ENCODE results near the gene DNASE2.
"Not testable (repeated sequence)": the region's sequence is repeated elsewhere in the genome, so short reads cannot be mapped to it uniquely, and the experiment has no call there.

DNASE2 gene

DNA sequence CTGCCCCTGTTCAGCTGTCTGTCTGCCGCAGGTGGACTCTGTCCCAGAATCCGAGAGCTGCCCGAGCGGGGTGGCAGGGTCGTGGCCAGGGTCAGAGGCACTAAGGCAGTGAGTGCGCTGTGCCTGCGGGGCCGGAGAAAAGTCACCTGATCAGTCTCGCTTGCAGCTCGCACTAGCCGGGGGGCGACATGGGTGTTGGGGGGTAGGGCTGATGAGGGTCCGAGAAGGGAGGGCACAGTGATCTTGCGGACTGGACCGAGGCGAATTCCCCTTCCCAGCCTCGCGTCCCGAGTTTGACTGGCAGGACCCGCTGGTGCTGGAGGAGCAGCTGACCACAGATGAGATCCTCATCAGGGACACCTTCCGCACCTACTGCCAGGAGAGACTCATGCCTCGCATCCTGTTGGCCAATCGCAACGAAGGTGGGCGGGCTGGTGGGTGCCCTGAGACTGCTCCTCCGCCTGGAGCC is 10.3 kb upstream of the DNASE2 start:
- DNase-seq (peak in 1 of 2 donors; percentile 24), ATAC-seq (no peak)
- Mint-ChIP-seq H3K27me3 (no peaks in the 10 kb centered on the region), H3K9me3 (no peaks in the 10 kb centered on the region), H3K4me3 (peak overlapping the region; percentile 98 to 99), H3K4me1 (peaks cover 42% of the 10 kb centered on the region), H3K27ac (peak overlapping the region in 1 of 2 donors; percentile 81)

DNA sequence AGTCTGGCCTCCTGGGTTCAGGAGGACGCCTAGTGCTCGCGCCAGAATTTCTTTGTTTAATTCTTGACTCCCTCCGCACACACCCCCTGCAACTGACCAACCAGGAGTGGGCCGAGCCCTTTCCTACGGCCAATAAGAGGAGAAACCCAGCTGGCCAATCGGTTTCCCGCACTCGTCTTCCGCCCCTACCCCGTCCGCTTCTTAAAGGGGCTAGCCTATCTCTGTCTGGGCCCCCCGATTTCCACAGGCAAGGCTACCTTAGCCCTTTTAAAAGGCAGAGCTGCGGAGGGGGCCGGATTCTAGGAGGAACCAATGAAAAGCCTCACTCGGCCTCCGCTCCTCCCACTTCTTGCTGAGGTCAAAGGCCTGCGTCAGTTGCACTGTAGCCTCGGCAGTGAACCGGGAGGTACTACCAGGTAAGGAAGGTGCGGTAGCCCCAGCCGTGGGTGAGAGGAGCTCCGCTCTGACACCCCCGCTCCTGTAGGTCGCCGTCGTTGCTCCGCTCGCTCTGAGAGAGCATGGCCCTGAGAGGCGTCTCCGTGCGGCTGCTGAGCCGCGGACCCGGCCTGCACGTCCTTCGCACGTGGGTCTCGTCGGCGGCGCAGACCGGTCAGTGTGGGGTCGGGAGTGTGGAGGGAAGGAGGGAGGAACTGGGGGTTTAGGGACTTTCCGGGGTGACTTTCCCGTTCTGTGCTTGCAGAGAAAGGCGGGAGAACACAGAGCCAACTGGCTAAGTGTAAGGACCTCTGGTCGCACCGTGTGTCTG is 9.7 kb upstream of the DNASE2 start, which contains the start of gene GCDH:
Gene GCDH (plus strand): TSS at position 374 of the 766 bp plus-strand sequence. CDS start 145 bp downstream, at position 519.
- Mint-ChIP-seq H3K9me3 (no peaks in the 10 kb centered on the region), H3K4me1 (peaks cover 48% of the 10 kb centered on the region), H3K4me3 (peak within 1 kb of the TSS; percentile 98 to 99), H3K27ac (peak within 1 kb of the TSS; percentile 91 to 94), H3K27me3 (no peaks in the 10 kb centered on the region)
- ATAC-seq = peak; percentile 98
- peak; percentile 94 to 98 for DNase-seq

DNA sequence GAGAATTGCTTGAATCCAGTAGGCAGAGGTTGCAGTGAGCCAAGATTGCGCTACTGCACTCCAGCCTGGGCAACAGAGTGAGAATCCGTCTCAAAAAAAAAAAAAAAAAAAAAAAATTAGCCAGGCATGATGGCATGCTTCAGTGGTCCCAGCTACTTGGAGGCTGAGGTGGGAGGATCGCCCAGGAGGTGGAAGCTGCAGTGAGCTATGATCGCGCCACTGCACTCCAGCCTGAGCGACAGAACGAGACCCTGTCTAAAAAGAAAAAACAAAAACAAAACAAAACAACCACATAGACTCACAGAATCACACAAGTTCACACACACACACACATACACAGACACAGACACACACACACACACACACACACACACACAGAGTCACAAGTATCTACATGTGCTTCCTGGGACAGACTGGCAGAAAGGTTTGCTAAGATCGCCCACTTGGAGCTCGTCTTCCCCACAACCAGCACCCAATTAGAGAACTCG is 9.1 kb upstream of the DNASE2 start:
- not testable (repeated sequence) for H3K9me3 Mint-ChIP-seq, ATAC-seq, H3K27me3 Mint-ChIP-seq, DNase-seq
- H3K27ac Mint-ChIP-seq = peak overlapping the region in 1 of 2 donors; percentile 91
- peak overlapping the region; percentile 98 to 99 for H3K4me3 Mint-ChIP-seq
- peaks cover 48% of the 10 kb centered on the region for H3K4me1 Mint-ChIP-seq

DNA sequence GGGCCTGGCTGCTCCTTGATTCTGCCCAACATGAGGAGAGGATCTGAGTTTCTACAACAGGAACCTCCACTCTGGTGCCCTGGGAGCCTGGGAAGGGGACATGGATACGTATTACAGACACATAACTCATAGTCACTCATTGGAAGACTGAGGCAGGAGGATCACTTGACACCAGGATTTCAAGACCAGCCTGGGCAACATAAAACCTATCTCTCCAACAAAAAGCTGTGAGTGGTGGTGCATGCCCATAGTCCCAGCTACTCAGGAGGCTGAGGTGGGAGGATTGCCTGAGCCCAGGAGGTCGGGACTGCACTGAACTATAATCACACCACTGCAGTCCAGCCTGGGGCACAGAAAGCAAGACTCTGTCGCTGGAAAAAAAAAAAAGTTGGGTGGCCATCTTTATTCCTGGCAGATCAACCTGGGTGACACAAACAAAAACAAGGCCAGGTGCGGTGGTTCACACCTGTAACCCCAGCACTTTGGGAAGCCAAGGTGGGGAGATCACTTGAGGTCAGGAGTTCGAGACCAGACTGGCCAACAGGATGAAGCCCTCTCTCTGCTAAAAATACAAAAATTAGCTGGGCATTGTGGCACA is 6.9 kb upstream of the DNASE2 start:
- peaks cover 49% of the 10 kb centered on the region for H3K4me1 Mint-ChIP-seq
- no peak for ATAC-seq
- H3K27ac Mint-ChIP-seq = no peak overlapping the region
- no peak for DNase-seq
- H3K9me3 Mint-ChIP-seq = peaks cover 0 to 8% of the 10 kb centered on the region in 2 donors
- no peaks in the 10 kb centered on the region for H3K27me3 Mint-ChIP-seq
- no peak overlapping the region for H3K4me3 Mint-ChIP-seq

DNA sequence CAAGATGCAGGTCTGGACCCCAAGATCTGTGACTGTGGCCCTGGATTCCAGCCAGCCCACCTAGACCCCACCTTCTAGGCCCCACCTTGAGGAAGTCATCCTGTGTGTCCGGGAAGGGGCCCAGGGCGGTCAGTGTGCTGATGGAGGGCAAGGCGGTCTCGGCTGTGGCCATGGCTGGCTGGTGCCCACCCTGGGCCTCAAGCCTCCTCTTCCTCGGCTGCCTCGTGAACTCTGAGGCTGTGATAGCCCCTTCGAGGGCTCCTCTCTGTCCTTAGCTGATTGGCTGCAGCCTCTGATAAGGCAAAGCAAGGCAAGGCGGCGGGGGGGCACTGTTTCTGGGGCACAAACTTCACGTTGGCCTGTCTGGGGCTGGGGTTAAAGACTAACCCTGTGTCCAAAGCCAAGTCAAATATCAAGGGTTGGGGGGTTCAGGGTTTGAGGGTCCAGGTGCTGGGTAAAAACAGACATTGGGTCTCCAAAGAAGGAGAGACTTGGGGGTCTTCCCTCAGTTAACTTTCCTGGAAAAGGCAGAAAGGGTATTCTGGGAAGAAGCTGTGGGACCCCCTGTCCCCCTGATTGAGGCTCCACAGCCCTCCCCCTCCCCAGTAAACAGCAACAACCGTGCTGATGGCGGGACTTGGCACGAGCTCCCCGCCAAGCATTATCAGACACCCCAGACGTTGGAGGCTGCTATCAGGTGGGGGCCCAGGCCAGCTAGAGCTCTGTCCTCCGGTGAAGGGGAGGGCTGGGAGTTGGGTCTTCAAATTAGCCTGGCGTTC is 5.9 kb upstream of the DNASE2 start, which contains the start of gene KLF1:
Gene KLF1 (minus strand): TSS at position 233 of the 779 bp plus-strand sequence. CDS start 61 bp downstream, at position 172.
- peak within 1 kb of the TSS; percentile 12 to 69 for H3K27ac Mint-ChIP-seq
- H3K27me3 Mint-ChIP-seq = no peaks in the 10 kb centered on the region
- no peak for DNase-seq
- no peak for ATAC-seq
- H3K9me3 Mint-ChIP-seq = peaks cover 0 to 8% of the 10 kb centered on the region in 2 donors
- peak within 1 kb of the TSS; percentile 79 to 80 for H3K4me3 Mint-ChIP-seq
- H3K4me1 Mint-ChIP-seq = peaks cover 50% of the 10 kb centered on the region

DNA sequence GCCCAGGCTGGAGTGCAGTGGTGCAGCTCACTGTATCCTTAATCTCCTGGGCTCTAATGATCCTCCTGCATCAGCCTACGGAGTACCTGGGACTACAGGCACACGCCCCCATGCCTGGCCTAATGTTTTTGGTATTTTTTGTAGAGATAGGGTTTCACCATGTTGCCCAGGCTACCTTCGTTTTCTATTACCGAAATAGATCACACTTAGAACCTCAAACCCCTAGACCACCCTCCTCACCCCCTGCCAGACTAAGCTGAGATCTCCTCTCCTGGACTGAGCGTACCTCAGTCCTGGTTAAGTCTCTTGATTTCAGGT is 5.4 kb upstream of the DNASE2 start:
- Mint-ChIP-seq H3K4me1 (peaks cover 48% of the 10 kb centered on the region), H3K4me3 (peak overlapping the region; percentile 79 to 80), H3K27me3 (no peaks in the 10 kb centered on the region), H3K9me3 (peaks cover 0 to 8% of the 10 kb centered on the region in 2 donors), H3K27ac (peak overlapping the region in 1 of 2 donors; percentile 69)
- no peak for ATAC-seq
- no peak for DNase-seq

DNA sequence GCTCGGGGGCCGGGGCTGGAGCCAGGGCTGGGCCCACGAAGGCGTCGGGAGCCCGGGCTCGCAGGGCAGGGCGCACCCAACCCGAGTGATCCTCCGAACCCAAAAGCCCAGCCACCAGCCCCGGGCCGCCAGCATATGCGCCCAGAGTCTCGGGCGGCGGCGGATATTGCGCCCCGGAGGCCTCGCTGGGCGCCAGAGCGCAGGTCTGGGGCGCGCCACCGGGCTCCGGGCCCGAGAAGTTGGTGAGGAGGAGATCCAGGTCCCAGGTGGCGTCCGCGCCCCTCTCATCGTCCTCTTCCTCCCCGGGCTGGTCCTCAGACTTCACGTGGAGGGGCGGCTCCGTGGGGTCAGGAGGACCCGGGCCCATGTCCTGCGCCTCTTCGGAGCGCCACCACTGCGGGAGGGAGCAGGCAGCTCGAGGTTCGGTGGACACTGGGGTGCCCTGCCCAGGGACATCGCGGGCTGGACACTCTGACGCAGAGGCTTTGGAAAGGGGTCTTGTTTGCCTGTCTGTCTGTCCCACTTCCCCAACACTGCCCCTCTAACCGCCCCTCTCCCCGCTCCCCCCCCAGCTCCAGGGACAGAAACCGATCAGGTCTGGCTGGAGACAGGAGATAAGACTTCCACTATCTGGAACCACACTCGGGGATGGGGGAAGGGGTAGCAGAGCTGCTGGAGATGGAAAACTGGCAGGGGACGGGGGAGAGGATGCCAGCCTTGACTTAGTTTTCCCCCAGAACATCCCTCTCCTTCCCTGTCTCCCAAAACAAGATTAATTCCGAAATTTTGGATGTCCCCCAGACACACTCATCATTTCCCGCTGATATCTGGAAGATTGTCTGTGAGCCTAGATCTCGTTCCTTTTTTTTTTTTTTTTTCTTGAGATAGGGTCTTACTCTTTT is 4.8 kb upstream of the DNASE2 start:
- H3K4me3 Mint-ChIP-seq = peak overlapping the region; percentile 79 to 80
- H3K4me1 Mint-ChIP-seq = peaks cover 42% of the 10 kb centered on the region
- no peaks in the 10 kb centered on the region for H3K27me3 Mint-ChIP-seq
- DNase-seq = no peak
- H3K9me3 Mint-ChIP-seq = peaks cover 0 to 8% of the 10 kb centered on the region in 2 donors
- H3K27ac Mint-ChIP-seq = peak overlapping the region; percentile 12 to 69
- ATAC-seq = peak; percentile 39

DNA sequence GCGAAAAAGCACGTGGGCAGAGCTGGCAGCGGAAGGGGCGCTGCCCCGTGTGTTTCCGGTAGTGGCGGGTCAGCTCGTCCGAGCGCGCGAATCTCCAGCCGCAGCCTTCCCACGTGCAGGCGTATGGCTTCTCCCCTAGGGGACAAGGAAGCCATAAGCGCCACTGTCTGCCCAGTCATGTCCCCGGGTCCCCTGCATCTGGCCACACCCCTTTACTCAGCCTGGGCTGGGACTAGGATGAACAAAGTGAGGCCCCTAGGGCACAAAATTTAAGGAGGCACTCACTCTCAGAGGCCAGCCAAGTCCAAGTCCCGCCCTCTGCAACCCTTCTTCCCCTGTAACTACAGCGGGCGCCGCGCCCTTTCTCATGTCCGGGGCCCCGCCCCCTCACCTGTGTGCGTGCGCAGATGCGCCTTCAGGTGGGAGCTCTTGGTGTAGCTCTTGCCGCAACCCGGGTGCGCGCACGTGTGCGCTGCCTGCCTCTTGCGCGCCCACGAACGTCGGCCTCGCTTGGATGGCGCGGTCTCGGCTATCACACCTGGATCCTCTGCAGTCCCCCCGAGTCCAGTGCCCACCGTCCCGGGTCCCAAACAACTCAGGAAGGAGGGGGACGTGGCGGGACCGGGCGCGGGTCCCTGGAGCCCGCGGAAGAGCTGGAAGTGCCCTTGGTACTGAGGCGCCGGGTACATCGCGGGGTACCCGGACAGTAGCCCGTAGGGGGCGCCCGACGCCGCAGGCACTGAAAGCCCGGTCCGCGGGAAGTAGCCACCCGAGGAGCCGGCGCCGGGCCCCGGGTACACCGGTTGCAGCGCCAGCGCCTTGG is 3.9 kb upstream of the DNASE2 start:
- H3K4me3 Mint-ChIP-seq = peak overlapping the region; percentile 89 to 97
- ATAC-seq = peak; percentile 86
- peak overlapping the region; percentile 70 to 91 for H3K27ac Mint-ChIP-seq
- no peaks in the 10 kb centered on the region for H3K27me3 Mint-ChIP-seq
- H3K9me3 Mint-ChIP-seq = peaks cover 0 to 8% of the 10 kb centered on the region in 2 donors
- peak; percentile 94 to 97 for DNase-seq
- H3K4me1 Mint-ChIP-seq = peaks cover 41% of the 10 kb centered on the region

DNA sequence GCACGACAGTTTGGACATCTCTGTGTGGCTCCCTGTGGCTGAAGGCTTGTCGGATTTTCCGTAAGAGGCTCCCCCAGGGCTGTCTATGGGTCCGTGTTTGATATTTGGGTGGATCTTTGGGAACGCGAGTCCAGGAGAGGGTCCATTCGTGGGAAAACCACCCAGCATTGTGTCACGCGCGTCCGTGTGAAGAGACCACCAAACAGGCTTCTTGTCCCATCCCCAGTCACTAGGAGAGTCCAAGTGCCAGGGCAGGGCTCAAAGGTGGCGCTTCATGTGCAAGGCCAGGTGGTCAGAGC is 3.3 kb upstream of the DNASE2 start:
- no peak for ATAC-seq
- peaks cover 0 to 8% of the 10 kb centered on the region in 2 donors for H3K9me3 Mint-ChIP-seq
- H3K4me1 Mint-ChIP-seq = peaks cover 41% of the 10 kb centered on the region
- no peak for DNase-seq
- H3K27me3 Mint-ChIP-seq = no peaks in the 10 kb centered on the region
- no peak overlapping the region for H3K27ac Mint-ChIP-seq
- H3K4me3 Mint-ChIP-seq = peak overlapping the region; percentile 89 to 97

DNA sequence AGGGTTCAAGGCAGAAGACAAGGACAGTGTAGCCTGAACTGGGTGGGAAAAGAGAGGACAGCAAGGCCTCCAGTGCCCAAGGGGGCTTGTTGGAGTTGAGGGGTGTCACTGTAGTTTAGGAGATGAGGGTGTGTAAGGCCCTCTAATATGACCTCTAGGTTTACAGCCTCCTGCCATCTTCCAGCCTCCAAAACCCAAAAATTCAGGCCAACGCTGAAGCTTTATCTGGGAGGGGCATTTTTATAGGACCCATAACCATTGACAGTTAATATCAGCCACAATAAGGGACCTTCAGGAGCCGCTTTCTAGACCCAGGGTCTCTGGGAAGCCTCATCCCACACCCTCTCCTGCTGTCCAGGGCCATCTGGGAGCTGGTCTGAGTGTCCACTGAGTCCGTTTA is 3.0 kb upstream of the DNASE2 start:
- Mint-ChIP-seq H3K27me3 (no peaks in the 10 kb centered on the region), H3K4me3 (peak overlapping the region; percentile 89 to 97), H3K4me1 (peaks cover 44% of the 10 kb centered on the region), H3K27ac (no peak overlapping the region), H3K9me3 (peaks cover 0 to 8% of the 10 kb centered on the region in 2 donors)
- DNase-seq (no peak), ATAC-seq (no peak)

DNA sequence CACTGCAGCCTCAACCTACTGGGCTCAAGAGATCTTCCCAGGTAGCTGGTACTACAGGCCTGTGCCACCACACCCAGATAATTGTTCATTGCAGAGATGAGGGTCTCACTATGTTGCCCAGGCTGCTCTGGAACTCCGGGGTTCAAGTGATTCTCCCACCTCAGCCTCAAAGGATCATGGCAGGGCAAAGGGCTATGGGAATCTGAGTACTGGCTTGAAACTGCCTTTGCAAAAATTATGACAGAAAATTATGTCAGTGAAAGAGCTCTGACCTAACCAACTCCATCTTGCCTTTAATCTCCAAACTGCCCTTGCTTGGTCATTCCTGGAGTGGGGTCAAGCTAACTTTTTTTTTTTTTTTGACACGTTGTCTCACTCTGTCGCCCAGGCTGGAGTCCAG is 1.3 kb upstream of the DNASE2 start:
- no peak for DNase-seq
- Mint-ChIP-seq H3K4me1 (peaks cover 53% of the 10 kb centered on the region), H3K4me3 (peak overlapping the region; percentile 91 to 92), H3K27ac (peak overlapping the region in 1 of 2 donors; percentile 86), H3K9me3 (peaks cover 0 to 8% of the 10 kb centered on the region in 2 donors), H3K27me3 (no peaks in the 10 kb centered on the region)
- no peak for ATAC-seq

DNA sequence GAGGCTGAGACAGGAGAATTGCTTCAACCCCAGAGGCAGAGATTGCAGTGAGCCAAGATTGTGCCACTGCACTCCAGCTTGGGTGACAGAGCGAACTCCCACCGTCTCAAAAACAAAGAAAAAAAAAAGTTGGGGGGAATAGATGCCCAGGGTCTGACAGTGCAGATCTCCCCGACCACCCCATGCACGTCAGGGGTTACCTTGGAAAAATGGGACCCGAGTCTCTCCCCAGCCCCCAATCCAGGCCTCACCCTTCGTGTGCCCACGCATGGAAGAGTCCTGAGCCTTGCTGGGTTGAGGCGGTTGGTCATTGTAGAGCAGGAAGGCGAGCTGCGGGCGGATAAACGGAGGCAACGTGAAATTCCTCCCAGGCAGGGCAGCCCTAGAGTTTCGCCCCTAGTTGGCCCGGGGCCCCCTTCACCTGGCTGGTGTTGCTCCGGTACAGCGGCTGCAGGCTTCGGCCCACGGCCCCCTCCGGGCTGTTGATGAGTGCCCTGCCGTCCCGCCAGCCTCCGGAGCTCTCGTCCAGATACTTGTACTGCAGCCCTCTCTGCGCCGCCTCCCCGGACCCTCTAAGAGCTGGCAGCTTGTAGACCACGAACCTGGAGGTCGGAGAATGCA is 588 bp downstream of the DNASE2 start:
- Mint-ChIP-seq H3K27ac (peak overlapping the region; percentile 72), H3K4me3 (peak overlapping the region; percentile 91 to 92), H3K9me3 (peaks cover 0 to 8% of the 10 kb centered on the region in 2 donors), H3K27me3 (no peaks in the 10 kb centered on the region), H3K4me1 (peaks cover 45% of the 10 kb centered on the region)
- ATAC-seq (peak; percentile 0), DNase-seq (no peak)

DNA sequence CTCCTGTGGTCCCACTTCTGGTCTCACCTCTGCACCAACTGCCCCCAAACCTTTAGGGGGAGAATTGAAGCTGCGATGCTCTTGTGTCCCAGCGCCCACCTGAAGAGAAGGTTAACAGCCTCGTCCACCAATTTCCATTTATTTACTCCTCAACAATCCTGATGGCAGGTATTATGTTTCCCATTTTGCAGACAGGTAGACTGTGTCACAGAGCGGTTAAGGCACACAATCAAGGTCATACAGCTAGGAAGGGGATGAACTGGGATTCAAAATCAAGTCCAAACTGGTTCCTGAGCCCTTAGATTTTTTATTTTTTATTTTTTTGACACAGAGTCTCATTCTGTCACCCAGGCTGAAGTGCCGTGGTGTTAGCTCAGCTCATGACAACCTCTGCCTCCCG is 6.2 kb downstream of the DNASE2 start:
- Mint-ChIP-seq H3K27ac (no peak overlapping the region), H3K9me3 (peaks cover 0 to 3% of the 10 kb centered on the region in 2 donors), H3K27me3 (no peaks in the 10 kb centered on the region), H3K4me3 (no peak overlapping the region), H3K4me1 (peaks cover 16% of the 10 kb centered on the region)
- ATAC-seq = no peak
- no peak for DNase-seq

Measured in stimulated activated naive CD8-positive, alpha-beta T cell treated with anti-CD3 and anti-CD28 coated beads, Interleukin-15, amount 100 ng/mL, for 72 hours (primary cell).